ENCODE results near the gene ANKHD1. TPM values are rescaled to one million over a fixed set of nuclear protein-coding genes. Genes with fewer than 3 reads are reported as not detected.
A peak's percentile ranks its signal among the peaks of the same experiment; 100 is the strongest.
"Not testable (repeated sequence)": the region's sequence is repeated elsewhere in the genome, so short reads cannot be mapped to it uniquely, and the experiment has no call there.

ANKHD1 gene
- total RNA-seq, 1 donor from 2014 or later: 59.8 TPM

DNA sequence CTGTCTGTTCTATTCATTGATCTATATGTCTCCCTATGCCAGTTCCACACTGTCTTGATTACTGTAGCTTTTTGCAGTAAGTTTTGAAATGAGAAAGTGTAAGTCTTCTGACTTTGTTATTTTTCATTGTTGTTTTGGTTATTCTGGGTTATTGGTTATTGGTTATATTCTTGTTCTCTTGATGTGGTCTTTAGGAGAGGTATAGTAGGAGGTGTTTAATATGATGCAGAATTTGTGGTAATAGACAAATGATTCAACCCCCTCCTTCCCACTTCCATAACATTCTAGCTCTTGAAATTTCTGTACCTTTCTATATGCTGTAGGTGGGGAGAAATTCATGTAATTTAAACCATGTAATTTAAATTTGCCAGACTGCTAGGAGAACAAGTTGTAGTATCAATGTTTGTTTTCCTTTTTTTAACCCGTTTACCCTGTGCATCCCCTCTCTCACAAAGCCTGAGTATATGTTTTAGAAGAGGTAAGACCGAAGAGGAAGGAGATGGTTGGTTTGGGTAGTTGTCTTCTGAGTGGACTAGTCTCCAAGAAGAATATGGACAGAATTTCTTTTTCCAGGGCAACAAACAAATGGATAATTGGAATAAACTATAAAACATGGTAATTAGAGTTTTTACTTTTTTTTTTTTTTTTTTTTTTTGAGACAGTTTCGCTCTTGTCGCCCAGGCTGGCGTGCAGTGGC is 19.2 kb downstream of the ANKHD1 start:
- no peak for DNase-seq (ENCODE audit: low read depth, low spot score)

DNA sequence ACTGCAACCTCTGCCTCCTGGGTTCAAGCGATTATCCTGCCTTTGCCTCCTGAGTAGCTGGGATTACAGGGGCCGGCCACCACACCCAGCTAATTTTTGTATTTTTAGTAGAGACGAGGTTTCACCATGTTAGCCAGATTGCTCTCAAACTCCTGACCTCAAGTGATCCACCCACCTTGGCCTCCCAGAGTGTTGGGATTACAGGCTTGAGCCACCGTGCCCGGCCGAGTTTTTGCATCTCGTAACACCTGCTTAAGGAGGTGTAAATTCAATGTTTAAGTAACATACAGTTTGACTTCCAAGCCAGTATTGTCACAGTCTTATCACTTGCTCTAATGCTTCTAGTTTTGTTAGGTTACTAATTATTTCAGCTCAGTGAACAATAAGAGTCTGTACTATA is 19.7 kb downstream of the ANKHD1 start:
- DNase-seq (ENCODE audit: low read depth, low spot score): not testable (repeated sequence)

DNA sequence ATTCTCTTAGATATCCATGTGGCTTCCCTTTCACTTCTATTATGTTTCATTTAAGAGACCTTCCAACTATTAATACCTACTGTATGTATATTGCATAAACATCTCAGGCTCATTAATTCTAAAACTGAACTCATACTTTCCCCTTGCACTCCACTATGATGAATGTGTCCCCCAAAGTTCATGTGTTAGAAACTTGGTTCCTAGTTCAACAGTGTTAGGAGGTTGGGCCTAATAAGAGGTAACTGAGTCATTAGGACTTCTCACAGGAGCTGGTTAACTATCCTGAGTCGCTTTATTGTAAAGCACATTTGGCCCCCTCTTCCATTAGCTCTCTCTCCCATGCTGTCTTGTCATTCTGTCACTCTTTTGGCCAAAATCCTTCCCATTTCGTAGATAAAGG is 22.0 kb downstream of the ANKHD1 start:
- no peak for DNase-seq (ENCODE audit: low read depth, low spot score)

DNA sequence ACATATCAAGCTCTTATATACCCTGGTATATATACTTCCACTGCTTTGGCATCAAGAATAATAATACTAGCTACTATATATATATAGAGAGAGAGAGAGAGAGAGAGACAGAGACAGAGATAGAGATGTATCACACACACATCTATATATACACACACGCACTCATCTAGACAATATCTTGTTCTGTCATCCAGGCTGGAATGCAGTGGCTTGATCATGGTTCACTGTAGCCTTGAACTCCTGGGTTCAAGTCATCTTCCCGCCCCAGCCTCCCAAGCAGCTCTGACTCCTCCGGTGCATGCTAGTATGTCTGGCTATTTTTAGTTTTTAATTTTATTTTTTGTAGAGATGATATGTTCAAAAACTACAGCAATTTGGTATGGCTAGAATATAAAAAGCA is 22.5 kb downstream of the ANKHD1 start:
- DNase-seq (ENCODE audit: low read depth, low spot score): no peak

DNA sequence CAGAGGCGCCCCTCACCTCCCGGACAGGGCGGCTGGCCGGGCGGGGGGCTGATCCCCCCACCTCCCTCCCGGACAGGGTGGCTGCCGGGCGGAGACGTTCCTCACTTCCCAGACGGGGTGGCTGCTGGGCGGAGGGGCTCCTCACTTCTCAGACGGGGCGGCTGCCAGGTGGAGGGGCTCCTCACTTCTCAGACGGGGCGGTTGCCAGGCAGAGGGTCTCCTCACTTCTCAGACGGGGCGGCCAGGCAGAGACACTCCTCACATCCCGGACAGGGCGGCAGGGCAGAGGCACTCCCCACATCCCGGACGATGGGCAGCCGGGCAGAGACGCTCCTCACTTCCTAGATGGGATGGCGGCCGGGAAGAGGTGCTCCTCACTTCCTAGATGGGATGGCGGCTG is 26.1 kb downstream of the ANKHD1 start:
- DNase-seq (ENCODE audit: low read depth, low spot score): not testable (repeated sequence)

DNA sequence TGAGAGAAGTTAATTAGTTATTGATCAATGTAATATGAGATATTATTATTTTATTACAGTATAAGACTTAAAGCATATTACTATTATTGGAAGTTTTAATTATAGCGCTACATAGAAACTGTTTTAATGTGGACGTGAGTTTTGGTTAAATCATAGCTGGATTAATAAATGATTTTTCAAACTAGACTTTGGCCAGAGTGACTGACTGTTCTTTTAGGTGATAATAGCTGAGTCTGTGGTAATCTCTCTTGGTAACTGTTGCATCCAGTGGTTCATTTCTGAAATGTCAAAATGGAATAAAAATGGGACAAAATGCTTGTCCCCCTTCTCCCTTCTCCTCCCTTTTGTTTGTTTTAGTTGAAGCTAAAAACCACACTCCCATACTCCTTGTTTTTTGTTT is 28.1 kb downstream of the ANKHD1 start:
- DNase-seq (ENCODE audit: low read depth, low spot score): no peak

DNA sequence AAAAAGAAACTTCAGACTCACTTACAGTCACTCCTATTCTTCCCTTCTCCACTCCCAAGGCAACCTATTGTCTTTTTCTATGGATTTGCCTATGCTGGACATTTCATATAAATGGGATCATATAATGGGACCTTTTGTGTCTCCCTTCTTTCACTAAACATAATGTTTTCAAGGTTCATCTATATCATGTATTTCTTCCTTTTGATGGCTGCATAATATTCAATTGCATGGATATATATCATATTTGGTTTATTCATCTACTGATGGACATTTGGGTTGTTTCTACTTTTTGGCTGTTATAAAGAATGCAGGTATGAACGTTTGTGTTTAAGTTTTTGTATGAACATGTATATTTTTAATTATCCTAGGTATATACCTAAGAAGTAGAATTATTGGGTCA is 30.6 kb downstream of the ANKHD1 start:
- DNase-seq (ENCODE audit: low read depth, low spot score): no peak

DNA sequence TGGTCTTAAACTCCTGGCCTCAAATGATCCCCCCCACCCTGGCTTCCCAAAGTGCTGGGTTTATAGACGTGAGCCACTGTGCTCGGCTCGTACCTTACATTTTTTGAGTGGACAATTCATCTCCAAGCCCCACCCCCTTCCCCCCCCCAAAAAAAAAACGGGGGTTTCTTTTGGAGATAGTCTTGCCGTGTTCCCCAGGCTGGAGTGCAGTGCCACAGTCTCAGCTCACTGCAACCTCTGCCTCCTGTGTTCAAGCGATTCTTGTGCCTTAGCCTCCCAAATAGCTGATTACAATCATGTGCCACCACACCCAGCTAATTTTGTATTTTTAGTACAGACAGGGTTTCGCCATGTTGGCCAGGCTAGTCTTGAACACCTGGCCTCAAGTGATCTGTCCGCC is 31.3 kb downstream of the ANKHD1 start:
- DNase-seq (ENCODE audit: low read depth, low spot score): no peak

DNA sequence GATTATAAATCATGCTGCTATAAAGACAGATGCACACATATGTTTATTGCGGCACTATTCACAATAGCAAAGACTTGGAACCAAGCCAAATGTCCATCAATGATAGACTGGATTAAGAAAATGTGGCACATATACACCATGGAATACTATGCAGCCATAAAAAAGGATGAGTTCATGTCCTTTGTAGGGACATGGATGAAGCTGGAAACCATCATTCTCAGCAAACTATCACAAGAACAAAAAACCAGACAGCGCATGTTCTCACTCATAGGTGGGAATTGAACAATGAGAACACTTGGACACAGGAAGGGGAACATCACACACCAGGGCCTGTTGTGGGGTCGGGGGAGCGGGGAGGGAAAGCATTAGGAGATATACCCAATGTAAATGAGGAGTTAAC is 55.7 kb downstream of the ANKHD1 start:
- DNase-seq (ENCODE audit: low read depth, low spot score): not testable (repeated sequence)

DNA sequence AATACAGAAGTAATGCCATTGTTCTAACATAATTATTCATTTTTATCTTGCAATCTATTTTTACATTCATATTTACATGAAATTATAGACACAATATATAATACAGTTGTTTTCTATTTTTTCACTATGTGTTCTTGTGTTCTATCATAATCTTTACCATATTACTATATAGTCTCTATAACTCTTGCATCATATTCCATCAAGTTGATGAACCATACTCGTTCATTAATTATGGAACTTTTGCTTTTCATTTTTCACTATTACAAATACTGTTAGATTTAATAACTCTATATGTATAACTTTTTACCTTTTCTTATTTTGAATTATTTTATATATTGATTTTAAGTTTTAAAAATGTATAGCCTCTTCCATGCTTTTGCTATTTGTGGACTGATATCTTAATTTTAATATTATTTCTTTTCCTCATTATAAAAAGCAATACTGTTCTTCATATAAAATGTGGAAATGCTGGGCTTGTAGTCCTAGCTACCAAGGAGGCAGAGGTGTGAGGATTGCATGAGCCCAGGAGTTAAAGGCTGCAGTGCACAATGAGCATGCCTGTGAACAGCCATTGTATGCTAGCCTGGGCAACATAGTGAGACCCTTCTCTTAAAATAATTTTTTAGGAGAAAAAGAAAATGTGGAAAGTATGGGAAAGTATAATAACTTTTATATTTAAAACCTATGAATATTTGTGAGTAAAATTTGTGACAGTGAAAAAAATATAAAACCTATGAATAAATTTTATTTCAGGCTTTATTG is 65.5 kb downstream of the ANKHD1 start:
- DNase-seq (ENCODE audit: low read depth, low spot score): no peak

DNA sequence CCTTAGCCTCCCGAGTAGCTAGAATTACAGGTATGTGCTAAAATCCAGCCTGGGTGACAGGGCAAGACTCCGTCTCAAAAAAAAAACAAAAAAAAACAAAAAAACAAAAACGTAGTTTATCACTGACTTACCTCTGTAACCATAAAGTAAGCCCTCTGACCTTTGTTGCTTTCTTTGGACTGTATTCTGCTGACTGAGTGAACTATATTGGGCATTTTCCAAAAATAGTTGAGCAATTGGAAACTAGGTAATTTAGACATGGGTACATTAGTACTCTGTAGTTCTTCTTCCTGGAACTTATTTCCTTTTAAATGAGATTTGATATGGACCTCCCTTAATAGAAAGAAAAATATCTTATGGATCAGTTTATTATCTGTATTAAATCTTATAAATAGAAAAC is 66.6 kb downstream of the ANKHD1 start:
- no peak for DNase-seq (ENCODE audit: low read depth, low spot score)

DNA sequence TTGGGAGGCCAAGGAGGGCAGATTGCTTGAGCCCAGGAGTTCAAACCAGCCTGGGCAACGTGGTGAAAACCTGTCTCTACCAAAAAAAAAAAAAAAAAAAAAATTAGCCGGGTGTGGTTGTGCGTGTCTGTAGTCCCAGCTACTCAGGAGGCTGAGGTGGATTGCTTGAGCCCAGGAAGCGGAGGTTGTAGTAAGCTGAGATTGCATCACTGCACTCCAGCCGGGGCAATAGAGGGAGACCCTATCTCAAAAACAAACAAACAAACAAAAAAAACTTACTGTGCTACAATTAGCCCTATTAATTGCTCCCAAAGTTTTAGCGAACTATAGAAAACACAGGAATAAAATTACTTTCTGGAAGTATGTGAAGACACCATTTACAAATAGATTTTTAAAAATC is 67.6 kb downstream of the ANKHD1 start:
- DNase-seq (ENCODE audit: low read depth, low spot score): no peak

DNA sequence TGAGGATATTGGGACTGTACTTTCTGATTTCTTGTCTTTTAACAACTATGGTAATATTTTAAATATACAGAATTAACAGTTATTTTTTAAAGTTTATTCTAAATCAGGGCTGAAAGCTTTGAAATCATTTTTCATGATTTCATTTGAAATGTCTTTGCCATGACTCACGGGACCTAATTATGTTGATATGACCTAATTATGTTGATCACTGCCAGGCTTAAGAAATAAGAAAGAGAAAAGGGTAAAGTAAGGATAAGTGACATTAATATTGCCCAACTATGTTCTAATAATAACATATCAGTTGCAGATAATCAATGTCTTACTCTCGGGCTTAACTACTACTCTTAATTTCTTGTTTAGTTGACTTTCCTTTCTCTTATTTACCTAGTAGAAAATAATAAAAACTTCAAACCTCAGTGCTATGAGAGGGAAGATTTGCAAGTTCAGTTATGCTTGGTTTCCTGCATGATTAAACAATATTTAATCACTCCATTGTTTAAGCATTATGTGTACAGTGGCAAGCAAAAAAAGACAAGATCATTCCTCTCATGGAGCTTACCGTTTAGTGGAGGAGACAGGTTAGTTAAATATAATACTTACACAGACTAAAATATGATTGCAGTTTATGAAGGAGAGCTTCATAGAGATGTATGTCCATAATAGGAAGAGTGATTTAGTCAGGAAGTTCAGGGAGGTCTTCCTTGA is 78.8 kb downstream of the ANKHD1 start:
- peak; percentile 11 for DNase-seq (ENCODE audit: low read depth, low spot score)

DNA sequence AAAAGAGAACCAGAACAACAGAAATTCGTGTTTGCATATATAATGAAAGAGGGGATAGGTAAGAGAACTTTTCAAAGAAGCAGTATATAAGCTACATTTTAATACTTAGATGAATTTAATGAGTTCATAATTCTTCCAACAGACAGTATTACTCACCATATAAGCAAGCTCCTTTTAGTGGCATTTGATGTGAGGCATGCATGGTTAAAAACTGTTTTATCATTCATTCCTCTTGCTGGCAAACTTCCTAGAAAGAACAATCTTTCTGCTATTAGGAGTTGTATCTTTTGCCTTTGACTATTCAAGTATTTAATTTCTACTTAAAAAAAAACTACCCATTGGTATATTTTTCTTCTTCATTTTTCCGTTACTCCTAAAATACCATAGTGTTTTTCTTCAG is 80.1 kb downstream of the ANKHD1 start:
- DNase-seq (ENCODE audit: low read depth, low spot score): no peak

DNA sequence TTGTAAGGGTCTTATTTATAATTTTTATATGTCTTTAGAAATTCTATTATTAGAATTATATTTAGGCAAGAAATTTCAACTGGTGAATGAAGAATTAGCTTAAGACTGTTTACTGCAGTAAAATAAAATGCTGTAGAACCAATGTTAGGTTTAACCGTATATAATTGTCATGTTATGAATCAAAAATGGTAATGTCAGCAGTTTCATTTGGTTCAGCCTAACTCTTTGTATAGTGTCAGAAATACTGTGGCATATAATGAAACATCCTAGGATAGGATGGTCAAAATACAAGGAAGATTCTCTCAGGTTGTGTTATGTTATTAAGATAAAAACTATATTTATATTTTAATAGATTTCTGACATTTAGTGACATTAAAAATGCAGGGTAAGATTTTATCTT is 81.4 kb downstream of the ANKHD1 start:
- no peak for DNase-seq (ENCODE audit: low read depth, low spot score)

DNA sequence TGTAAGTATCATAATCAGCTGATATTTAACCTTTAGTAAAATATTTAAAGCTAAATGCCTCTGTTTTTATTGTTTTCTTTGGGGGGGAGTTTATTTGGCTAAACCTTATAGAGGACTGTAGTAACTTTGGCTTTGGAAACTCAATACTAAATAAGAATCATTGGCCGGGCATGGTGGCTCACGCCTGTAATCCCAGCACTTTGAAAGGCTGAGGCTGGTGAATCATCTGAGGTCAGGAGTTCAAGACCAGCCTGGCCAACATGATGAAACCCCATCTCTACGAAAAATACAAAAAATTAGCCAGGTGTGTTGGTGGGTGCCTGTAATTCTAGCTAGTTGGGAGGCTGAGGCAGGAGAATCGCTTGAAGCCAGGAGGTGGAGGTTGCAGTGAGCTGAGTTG is 86.5 kb downstream of the ANKHD1 start:
- not testable (repeated sequence) for DNase-seq (ENCODE audit: low read depth, low spot score)

DNA sequence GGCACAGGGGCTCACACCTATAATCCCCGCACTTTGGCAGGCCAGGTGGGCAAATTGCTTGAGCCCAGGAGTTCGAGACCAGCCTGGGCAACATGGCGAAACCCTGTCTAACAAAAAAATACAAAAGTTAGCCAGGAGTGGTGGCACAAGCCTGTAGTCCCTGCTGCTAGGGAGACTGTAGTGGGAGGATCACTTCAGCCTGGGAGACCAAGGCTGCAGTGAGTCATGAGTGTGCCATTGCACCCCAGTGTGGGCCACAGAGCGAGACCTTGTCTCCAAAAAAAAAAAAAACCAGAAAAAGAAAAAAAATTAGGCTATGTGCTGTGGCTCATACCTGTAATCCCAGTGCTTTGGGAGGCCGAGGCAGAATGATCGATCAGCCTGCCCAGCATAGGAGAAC is 87.3 kb downstream of the ANKHD1 start:
- no peak for DNase-seq (ENCODE audit: low read depth, low spot score)

DNA sequence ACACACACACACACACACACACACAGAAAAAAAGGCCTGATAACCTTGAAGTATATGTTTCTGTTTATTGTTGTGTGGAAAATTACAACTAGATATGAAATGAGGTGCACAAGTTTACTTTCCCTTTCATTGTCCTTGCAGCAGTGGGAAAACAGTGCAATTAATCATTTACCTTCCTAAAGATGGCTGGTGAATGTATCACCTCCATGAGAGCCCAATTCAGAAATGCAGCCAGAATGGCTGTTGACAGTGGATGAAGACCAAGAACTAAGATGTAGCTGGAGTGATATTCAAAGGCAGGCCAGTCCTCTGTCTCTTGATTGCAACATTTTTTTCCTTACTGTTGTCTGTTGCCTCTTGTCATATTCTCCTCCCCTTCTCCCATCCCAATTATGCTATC is 96.3 kb downstream of the ANKHD1 start:
- no peak for DNase-seq (ENCODE audit: low read depth, low spot score)

DNA sequence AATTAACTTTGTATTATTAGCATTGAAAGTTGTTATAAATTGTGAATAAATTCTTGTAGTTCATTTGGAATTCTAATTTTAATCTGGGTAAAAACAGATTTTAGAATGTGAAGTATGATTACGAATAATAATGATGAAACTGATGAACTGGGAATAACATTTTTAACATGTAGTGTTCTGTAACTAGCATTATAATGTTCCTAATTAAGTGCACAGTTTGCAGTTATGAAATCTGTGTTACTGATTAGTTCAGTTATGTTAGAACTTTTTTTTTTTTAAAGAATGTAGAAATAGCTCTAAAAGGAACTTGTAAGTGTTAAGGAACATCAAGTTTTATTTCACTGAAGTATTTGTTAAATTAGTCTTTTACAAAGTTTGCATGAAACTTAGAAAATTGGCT is 97.0 kb downstream of the ANKHD1 start:
- DNase-seq (ENCODE audit: low read depth, low spot score): no peak

DNA sequence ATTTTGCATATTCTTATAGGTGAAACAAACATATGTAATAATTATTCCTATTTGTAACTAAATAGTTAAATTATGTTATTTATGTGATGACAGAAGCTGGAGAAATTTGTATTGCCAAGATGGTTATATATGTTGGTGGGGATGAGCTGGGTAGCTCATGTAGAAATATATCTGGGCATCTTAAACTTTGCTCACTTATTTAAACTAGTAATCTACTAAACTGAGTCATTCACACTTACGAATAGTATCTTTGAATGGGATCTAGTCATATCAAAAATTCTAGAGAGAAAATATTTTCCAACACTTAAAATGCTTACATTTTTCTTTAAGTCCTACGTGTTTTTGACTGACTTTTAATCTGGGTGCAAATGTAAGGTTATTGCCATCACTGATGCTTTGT is 101.2 kb downstream of the ANKHD1 start:
- DNase-seq (ENCODE audit: low read depth, low spot score): no peak

DNA sequence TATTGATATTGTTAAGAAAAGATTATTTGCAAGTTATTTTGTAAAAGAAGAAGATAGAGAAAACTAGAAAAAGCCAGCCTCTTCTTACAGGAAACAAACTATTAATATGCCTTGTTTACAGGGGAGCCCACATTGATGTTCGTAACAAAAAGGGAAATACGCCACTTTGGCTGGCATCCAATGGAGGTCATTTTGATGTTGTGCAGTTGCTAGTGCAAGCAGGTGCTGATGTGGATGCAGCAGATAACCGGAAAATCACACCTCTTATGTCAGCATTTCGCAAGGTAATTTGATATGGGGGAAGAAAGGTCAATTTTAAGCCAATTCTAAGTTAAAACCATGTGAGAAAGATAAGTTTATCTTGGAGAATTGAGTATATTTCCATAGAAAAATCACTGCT is 108.3 kb downstream of the ANKHD1 start:
- no peak for DNase-seq (ENCODE audit: low read depth, low spot score)

DNA sequence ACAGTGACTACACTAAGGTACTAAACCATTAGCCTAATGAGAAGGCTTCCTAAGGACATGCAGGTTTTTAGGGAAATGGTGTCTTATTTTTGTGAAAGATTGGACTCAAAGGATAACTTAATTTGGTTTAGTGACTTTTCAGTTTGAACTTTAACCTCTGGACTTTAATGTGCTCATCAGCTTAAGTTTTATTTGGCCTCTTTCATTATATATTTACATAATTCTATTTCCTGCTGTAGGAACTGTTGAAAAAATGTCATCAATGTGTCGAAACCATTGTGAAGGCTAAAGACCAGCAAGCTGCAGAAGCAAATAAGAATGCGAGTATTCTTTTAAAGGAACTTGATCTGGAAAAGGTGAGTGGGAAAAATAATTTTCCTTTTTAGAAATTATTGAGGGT is 111.5 kb downstream of the ANKHD1 start:
- no peak for DNase-seq (ENCODE audit: low read depth, low spot score)

DNA sequence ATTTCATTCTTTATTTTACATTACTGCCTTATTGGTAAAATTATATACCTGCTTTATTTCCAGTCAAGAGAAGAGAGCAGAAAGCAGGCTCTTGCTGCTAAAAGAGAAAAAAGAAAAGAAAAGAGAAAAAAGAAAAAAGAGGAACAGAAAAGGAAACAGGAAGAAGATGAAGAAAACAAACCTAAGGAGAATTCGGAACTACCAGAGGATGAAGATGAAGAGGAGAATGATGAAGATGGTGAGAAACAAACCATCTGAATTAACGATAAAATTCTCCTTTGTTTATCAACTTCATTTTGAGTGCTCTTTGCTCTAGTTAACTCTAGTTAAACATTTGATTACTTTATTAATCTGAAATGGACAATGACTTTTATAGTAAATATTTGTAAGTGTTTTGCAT is 122.4 kb downstream of the ANKHD1 start:
- no peak for DNase-seq (ENCODE audit: low read depth, low spot score)
